ENCODE data around the gene GP1BB.

GRCh38 chr22:19767427-19768341 lies 44.3 kb downstream of the GP1BB start:
- no peak for TF ChIP-seq CTCF (IDR thresholded peaks at IDR 0.05)
- no peak for TF ChIP-seq ZC3H11A (IDR thresholded peaks at IDR 0.05)
- no peak for TF ChIP-seq FOSL2 (IDR thresholded peaks at IDR 0.05)
- no peak for TF ChIP-seq FOSL2 (CRISPR knock-in tag; IDR thresholded peaks at IDR 0.05)
- no peak for TF ChIP-seq CHD4 (IDR thresholded peaks at IDR 0.05; ENCODE audit: borderline replicate concordance)
- TF ChIP-seq RFX5 (IDR thresholded peaks at IDR 0.05) = no peak
- no peak for TF ChIP-seq E2F6 (IDR thresholded peaks at IDR 0.05; ENCODE audit: borderline replicate concordance, low read depth)
- no peak for TF ChIP-seq HES2 (IDR thresholded peaks at IDR 0.05)
- no peak for TF ChIP-seq POLR2A (IDR thresholded peaks at IDR 0.05; ENCODE audit: low read length)
- TF ChIP-seq ZFP36 (IDR thresholded peaks at IDR 0.05; ENCODE audit: borderline replicate concordance, partially characterized antibody) = no peak
- no peak for TF ChIP-seq CBX2 (IDR thresholded peaks at IDR 0.05; ENCODE audit: borderline replicate concordance, low read depth)
- TF ChIP-seq EP300 (IDR thresholded peaks at IDR 0.05) = no peak
- no peak for TF ChIP-seq MAX (IDR thresholded peaks at IDR 0.05)

Data from A549 (cell line).